GM12865 (cell line): ENCODE measurements around the gene CC2D1B.

Experiments used
- DNase-seq: peaks from one replicate; pipeline ENCODE4 v3.0.0; 2010; ENCODE audit warnings: low read depth
- H3K4me3 ChIP-seq: 2 replicates; pipeline ENCODE4 v1.5.1; 2011; ENCODE audit warnings: mild to moderate bottlenecking, low read depth, low read length, control low read depth
- CTCF ChIP-seq: IDR thresholded peaks from 2 replicates; pipeline ENCODE4 v1.5.1; 2011; ENCODE audit warnings: low read length, control low read depth, low read depth, inconsistent platforms; ENCODE audit not compliant: insufficient read depth; ENCODE audit errors: missing control alignments

Gene CC2D1B

GRCh38 chr1:52334906-52335528 is 31.0 kb downstream of the CC2D1B start:
- no peak overlapping the region for H3K4me3 ChIP-seq
- DNase-seq, result no peak
- no peak for TF ChIP-seq CTCF

- no peak overlapping the region for H3K4me3 ChIP-seq
- DNase-seq, result no peak
- TF ChIP-seq CTCF, result no peak
These were observed 33.6 kb downstream of the CC2D1B start for GRCh38 chr1:52332411-52332810.

GRCh38 chr1:52328615-52329014 is 37.4 kb downstream of the CC2D1B start:
- no peak for TF ChIP-seq CTCF
- no peak overlapping the region for H3K4me3 ChIP-seq
- no peak for DNase-seq

- H3K4me3 ChIP-seq, result no peak overlapping the region
- TF ChIP-seq CTCF, result no peak
- DNase-seq, result no peak
These were observed 40.2 kb downstream of the CC2D1B start for GRCh38 chr1:52325786-52326185.

GRCh38 chr1:52323731-52324130 is 42.3 kb downstream of the CC2D1B start:
- no peak for DNase-seq
- TF ChIP-seq CTCF, result no peak
- no peak overlapping the region for H3K4me3 ChIP-seq

GRCh38 chr1:52321061-52321460 is 44.9 kb downstream of the CC2D1B start:
- TF ChIP-seq CTCF, result no peak

More at GRCh38 chr1:52321061-52321460, 44.9 kb downstream of the CC2D1B start:
- H3K4me3 ChIP-seq, result no peak overlapping the region
- no peak for DNase-seq
